ENCODE data around the gene PPP1R27. TPM values are rescaled to one million over a fixed set of nuclear protein-coding genes. Genes with fewer than 3 reads are reported as not detected.
A peak's percentile ranks its signal among the peaks of the same experiment; 100 is the strongest.

PPP1R27 gene
- total RNA-seq, 1 experiment from 2014 or later = not detected

- peaks cover 5% of the 10 kb centered on the region; the same call in 1 of the 2 replicates for H3K4me1 ChIP-seq
- DNase-seq = no peak
- no peak overlapping the region for H3K4me3 ChIP-seq
- H3K27ac ChIP-seq = no peak overlapping the region
- H3K9me3 ChIP-seq (replicated peaks) = peaks cover 15% of the 10 kb centered on the region
- no peaks in the 10 kb centered on the region for H3K36me3 ChIP-seq
- peaks cover 32% of the 10 kb centered on the region for H3K27me3 ChIP-seq
These were observed 32.6 kb downstream of the PPP1R27 start for GRCh38 chr17:81802048-81802758.

GRCh38 chr17:81801327-81801726 is 33.5 kb downstream of the PPP1R27 start:
- DNase-seq = no peak
- Histone ChIP-seq H3K4me1 (no peaks in the 10 kb centered on the region), H3K27me3 (peaks cover 23% of the 10 kb centered on the region), H3K9me3 (replicated peaks) (peaks cover 15% of the 10 kb centered on the region), H3K4me3 (no peak overlapping the region), H3K36me3 (no peaks in the 10 kb centered on the region), H3K27ac (no peak overlapping the region)

GRCh38 chr17:81794509-81794908 is 40.3 kb downstream of the PPP1R27 start:
- peak in 1 of 2 experiments; percentile 32 for DNase-seq
- Histone ChIP-seq H3K4me1 (no peaks in the 10 kb centered on the region), H3K36me3 (no peaks in the 10 kb centered on the region), H3K27me3 (peaks cover 7% of the 10 kb centered on the region), H3K4me3 (no peak overlapping the region), H3K27ac (no peak overlapping the region), H3K9me3 (replicated peaks) (peaks cover 4% of the 10 kb centered on the region)

- DNase-seq = no peak
- Histone ChIP-seq H3K36me3 (no peaks in the 10 kb centered on the region), H3K27ac (no peak overlapping the region), H3K9me3 (replicated peaks) (peaks cover under 1% of the 10 kb centered on the region; the same call in 1 of the 2 replicates), H3K4me1 (no peaks in the 10 kb centered on the region), H3K4me3 (no peak overlapping the region), H3K27me3 (peaks cover 5% of the 10 kb centered on the region)
These were observed 40.8 kb downstream of the PPP1R27 start for GRCh38 chr17:81794074-81794476.

GRCh38 chr17:81792675-81793615 is 41.9 kb downstream of the PPP1R27 start:
- H3K4me1 ChIP-seq = no peaks in the 10 kb centered on the region
- peaks cover 5% of the 10 kb centered on the region; the same call in 1 of the 2 replicates for H3K27me3 ChIP-seq
- H3K36me3 ChIP-seq = no peaks in the 10 kb centered on the region
- no peak for DNase-seq
- no peak overlapping the region for H3K4me3 ChIP-seq
- H3K27ac ChIP-seq = no peak overlapping the region
- no peaks in the 10 kb centered on the region for H3K9me3 ChIP-seq (replicated peaks)

Other genes with a start within 250 kb of the PPP1R27 start
- gene NPLOC4, start 197.9 kb downstream of the PPP1R27 start, total RNA-seq (2014; rRNA removed; shearing (Covaris generic)) = 118 and 131 TPM in 2 replicates
- gene TSPAN10, start 197.9 kb downstream of the PPP1R27 start, total RNA-seq (2014; rRNA removed; shearing (Covaris generic)) = 0.25 and 0.49 TPM in 2 replicates
- gene PDE6G, start 178.5 kb downstream of the PPP1R27 start, total RNA-seq (2014; rRNA removed; shearing (Covaris generic)) = 0.13 and 0.34 TPM in 2 replicates
- 26.7 and 28.4 TPM in 2 replicates for gene OXLD1, start 168.4 kb downstream of the PPP1R27 start, total RNA-seq (2014; rRNA removed; shearing (Covaris generic))
- gene CCDC137, start 168.3 kb downstream of the PPP1R27 start, total RNA-seq (2014; rRNA removed; shearing (Covaris generic)) = 50.3 and 52.8 TPM in 2 replicates
- 83.7 and 89.9 TPM in 2 replicates for gene ARL16, start 151.3 kb downstream of the PPP1R27 start, total RNA-seq (2014; rRNA removed; shearing (Covaris generic))
- gene HGS, start 151.0 kb downstream of the PPP1R27 start, total RNA-seq (2014; rRNA removed; shearing (Covaris generic)) = 88.6 and 103 TPM in 2 replicates
- gene MRPL12, start 131.7 kb downstream of the PPP1R27 start, total RNA-seq (2014; rRNA removed; shearing (Covaris generic)) = 93.7 and 128 TPM in 2 replicates
- gene SLC25A10, start 122.8 kb downstream of the PPP1R27 start, total RNA-seq (2014; rRNA removed; shearing (Covaris generic)) = 33.2 and 34.8 TPM in 2 replicates
- 0.04 TPM in 1 of 2 replicates, not detected in the other for gene GCGR, start 30.9 kb downstream of the PPP1R27 start, total RNA-seq (2014; rRNA removed; shearing (Covaris generic))
- 130 and 146 TPM in 2 replicates for gene MCRIP1, start 1.8 kb downstream of the PPP1R27 start, total RNA-seq (2014; rRNA removed; shearing (Covaris generic))
- gene P4HB, start 25.5 kb upstream of the PPP1R27 start, total RNA-seq (2014; rRNA removed; shearing (Covaris generic)) = 558 and 620 TPM in 2 replicates
- gene ARHGDIA, start 36.3 kb upstream of the PPP1R27 start, total RNA-seq (2014; rRNA removed; shearing (Covaris generic)) = 201 and 216 TPM in 2 replicates
- gene ALYREF, start 56.5 kb upstream of the PPP1R27 start, total RNA-seq (2014; rRNA removed; shearing (Covaris generic)) = 512 and 516 TPM in 2 replicates
- 266 and 312 TPM in 2 replicates for gene ANAPC11, start 56.7 kb upstream of the PPP1R27 start, total RNA-seq (2014; rRNA removed; shearing (Covaris generic))
- gene NPB, start 67.2 kb upstream of the PPP1R27 start, total RNA-seq (2014; rRNA removed; shearing (Covaris generic)) = 3.8 and 4.9 TPM in 2 replicates
- gene PCYT2, start 76.3 kb upstream of the PPP1R27 start, total RNA-seq (2014; rRNA removed; shearing (Covaris generic)) = 30.2 and 33.0 TPM in 2 replicates
- gene SIRT7, start 83.1 kb upstream of the PPP1R27 start, total RNA-seq (2014; rRNA removed; shearing (Covaris generic)) = 20.1 and 23.5 TPM in 2 replicates
- gene MAFG, start 92.7 kb upstream of the PPP1R27 start, total RNA-seq (2014; rRNA removed; shearing (Covaris generic)) = 27.3 and 29.0 TPM in 2 replicates
- 152 and 159 TPM in 2 replicates for gene PYCR1, start 102.2 kb upstream of the PPP1R27 start, total RNA-seq (2014; rRNA removed; shearing (Covaris generic))
- 0.81 and 0.85 TPM in 2 replicates for gene MYADML2, start 112.2 kb upstream of the PPP1R27 start, total RNA-seq (2014; rRNA removed; shearing (Covaris generic))
- gene NOTUM, start 126.1 kb upstream of the PPP1R27 start, total RNA-seq (2014; rRNA removed; shearing (Covaris generic)) = 1.8 and 3.3 TPM in 2 replicates
- 40.6 and 42.6 TPM in 2 replicates for gene ASPSCR1, start 142.6 kb upstream of the PPP1R27 start, total RNA-seq (2014; rRNA removed; shearing (Covaris generic))
- 116 and 136 TPM in 2 replicates for gene CENPX, start 187.8 kb upstream of the PPP1R27 start, total RNA-seq (2014; rRNA removed; shearing (Covaris generic))
- 17.3 and 21.3 TPM in 2 replicates for gene LRRC45, start 188.3 kb upstream of the PPP1R27 start, total RNA-seq (2014; rRNA removed; shearing (Covaris generic))
- 17.9 and 20.8 TPM in 2 replicates for gene RAC3, start 196.6 kb upstream of the PPP1R27 start, total RNA-seq (2014; rRNA removed; shearing (Covaris generic))
- gene DCXR, start 202.6 kb upstream of the PPP1R27 start, total RNA-seq (2014; rRNA removed; shearing (Covaris generic)) = 110 and 112 TPM in 2 replicates
- gene RFNG, start 216.8 kb upstream of the PPP1R27 start, total RNA-seq (2014; rRNA removed; shearing (Covaris generic)) = 21.8 and 26.5 TPM in 2 replicates
- 168 and 176 TPM in 2 replicates for gene GPS1, start 216.8 kb upstream of the PPP1R27 start, total RNA-seq (2014; rRNA removed; shearing (Covaris generic))
- 112 and 126 TPM in 2 replicates for gene DUS1L, start 230.8 kb upstream of the PPP1R27 start, total RNA-seq (2014; rRNA removed; shearing (Covaris generic))